Right atrium auricular region (tissue), 2 donors: ENCODE data around the gene MYO18A. TPM values are rescaled to one million over a fixed set of nuclear protein-coding genes. Genes with fewer than 3 reads are reported as not detected.

Experiments
- DNase-seq: peaks from one replicate; pipeline ENCODE4 v3.0.0-alpha.2; 2019; ENCODE audit warnings: low spot score
- H3K27ac ChIP-seq, 2 donors: fragments of 200-600 bp; sonication (generic); 1 replicate in 1 of 2; 2 replicates in 1 of 2; pipeline ENCODE4 v1.5.1; 2016 to 2019
- H3K27me3 ChIP-seq, 2 donors: fragments of 200-600 bp; sonication (generic); one replicate each; pipeline versions ENCODE4 v1.5.1 to v1.6.0; 2017 to 2019
- H3K36me3 ChIP-seq: fragments of 200-600 bp; sonication (generic); one replicate; pipeline ENCODE4 v1.5.1; 2016
- H3K4me1 ChIP-seq, 2 donors: fragments of 200-600 bp; sonication (generic); one replicate each; pipeline versions ENCODE4 v1.5.1 to v1.6.0; 2017 to 2019
- H3K4me3 ChIP-seq, 2 donors: fragments of 200-600 bp; sonication (generic); 1 replicate in 1 of 2; 2 replicates in 1 of 2; pipeline ENCODE4 v1.5.1; 2017 to 2019; ENCODE audit warnings: mild to moderate bottlenecking in 1 of 2, moderate library complexity in 1 of 2
- H3K9me3 ChIP-seq, 2 donors: fragments of 200-600 bp; sonication (generic); one replicate each; pipeline ENCODE4 v1.5.1; 2019
- total RNA-seq, 2 donors: library from RNA; depleted of rRNA; stranded (reverse); fragments of >200 nt; gene quantifications; one replicate each; pipeline ENCODE4 v1.1.0, GENCODE V29; 2016
- TF ChIP-seq, protein P1 (sequence below), 2 donors: fragments of 200-600 bp; sonication (generic); IDR thresholded peaks; one replicate each; pipeline ENCODE4 v1.5.1; 2019; ENCODE audit warnings: antibody characterized with exemption in 2 of 2

The MYO18A gene
- total RNA-seq, 2 donors from 2014 or later, result 159 to 219 TPM

GRCh38 chr17:29096094-29096493 is 84.1 kb downstream of the MYO18A start:
- no peak for DNase-seq
- Histone ChIP-seq H3K27ac (no peak overlapping the region), H3K9me3 (no peaks in the 10 kb centered on the region), H3K27me3 (no peaks in the 10 kb centered on the region), H3K4me1 (no peaks in the 10 kb centered on the region), H3K4me3 (no peak overlapping the region), H3K36me3 (peaks cover 100% of the 10 kb centered on the region)
- TF ChIP-seq, protein P1, sequence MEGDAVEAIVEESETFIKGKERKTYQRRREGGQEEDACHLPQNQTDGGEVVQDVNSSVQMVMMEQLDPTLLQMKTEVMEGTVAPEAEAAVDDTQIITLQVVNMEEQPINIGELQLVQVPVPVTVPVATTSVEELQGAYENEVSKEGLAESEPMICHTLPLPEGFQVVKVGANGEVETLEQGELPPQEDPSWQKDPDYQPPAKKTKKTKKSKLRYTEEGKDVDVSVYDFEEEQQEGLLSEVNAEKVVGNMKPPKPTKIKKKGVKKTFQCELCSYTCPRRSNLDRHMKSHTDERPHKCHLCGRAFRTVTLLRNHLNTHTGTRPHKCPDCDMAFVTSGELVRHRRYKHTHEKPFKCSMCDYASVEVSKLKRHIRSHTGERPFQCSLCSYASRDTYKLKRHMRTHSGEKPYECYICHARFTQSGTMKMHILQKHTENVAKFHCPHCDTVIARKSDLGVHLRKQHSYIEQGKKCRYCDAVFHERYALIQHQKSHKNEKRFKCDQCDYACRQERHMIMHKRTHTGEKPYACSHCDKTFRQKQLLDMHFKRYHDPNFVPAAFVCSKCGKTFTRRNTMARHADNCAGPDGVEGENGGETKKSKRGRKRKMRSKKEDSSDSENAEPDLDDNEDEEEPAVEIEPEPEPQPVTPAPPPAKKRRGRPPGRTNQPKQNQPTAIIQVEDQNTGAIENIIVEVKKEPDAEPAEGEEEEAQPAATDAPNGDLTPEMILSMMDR (IDR thresholded peaks at IDR 0.05), result no peak

DNA sequence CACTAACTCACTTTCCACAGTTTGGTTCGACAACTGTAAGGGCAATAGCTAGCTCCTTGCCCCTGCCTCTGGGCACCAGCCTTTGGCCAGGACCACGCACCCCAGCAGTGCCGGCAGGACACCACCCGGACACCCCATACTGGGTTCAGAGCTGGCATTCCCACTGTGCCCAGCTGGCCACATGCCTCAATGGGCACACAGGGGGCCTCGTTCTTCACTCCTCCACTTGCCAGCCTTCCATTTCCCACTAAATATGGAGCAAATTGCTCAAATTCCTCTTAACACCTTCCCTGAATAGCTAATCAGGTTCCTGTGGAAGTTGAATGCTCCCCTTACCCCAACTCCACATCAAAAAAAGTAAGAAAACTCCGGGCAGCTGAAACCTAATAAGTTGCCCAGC is 84.8 kb downstream of the MYO18A start:
- TF ChIP-seq, protein P1 (IDR thresholded peaks at IDR 0.05), result no peak
- Histone ChIP-seq H3K4me3 (no peak overlapping the region), H3K36me3 (peaks cover 100% of the 10 kb centered on the region), H3K27me3 (no peaks in the 10 kb centered on the region), H3K4me1 (no peaks in the 10 kb centered on the region), H3K27ac (no peak overlapping the region), H3K9me3 (no peaks in the 10 kb centered on the region)
- DNase-seq, result no peak

- Histone ChIP-seq H3K4me3 (no peak overlapping the region), H3K27me3 (no peaks in the 10 kb centered on the region), H3K9me3 (no peaks in the 10 kb centered on the region), H3K27ac (no peak overlapping the region), H3K4me1 (no peaks in the 10 kb centered on the region), H3K36me3 (peaks cover 100% of the 10 kb centered on the region)
- DNase-seq, result no peak
- TF ChIP-seq, protein P1 (IDR thresholded peaks at IDR 0.05), result no peak
Measured at GRCh38 chr17:29094101-29094708, 86.0 kb downstream of the MYO18A start.

- no peak overlapping the region for H3K27ac ChIP-seq
Measured at GRCh38 chr17:29093090-29093871, 86.9 kb downstream of the MYO18A start.

GRCh38 chr17:29091606-29092289 is 88.5 kb downstream of the MYO18A start:
- H3K27ac ChIP-seq, result no peak overlapping the region

More at GRCh38 chr17:29093090-29093871, 86.9 kb downstream of the MYO18A start:
- Histone ChIP-seq H3K36me3 (peaks cover 100% of the 10 kb centered on the region), H3K4me3 (no peak overlapping the region), H3K4me1 (no peaks in the 10 kb centered on the region), H3K27me3 (no peaks in the 10 kb centered on the region), H3K9me3 (no peaks in the 10 kb centered on the region)
- DNase-seq, result no peak
- TF ChIP-seq, protein P1 (IDR thresholded peaks at IDR 0.05), result no peak

More at GRCh38 chr17:29091606-29092289, 88.5 kb downstream of the MYO18A start:
- no peak for DNase-seq
- no peak overlapping the region for H3K4me3 ChIP-seq
- H3K27me3 ChIP-seq, result no peaks in the 10 kb centered on the region
- H3K9me3 ChIP-seq, result no peaks in the 10 kb centered on the region
- peaks cover 98% of the 10 kb centered on the region for H3K36me3 ChIP-seq
- H3K4me1 ChIP-seq, result no peaks in the 10 kb centered on the region
- TF ChIP-seq, protein P1 (IDR thresholded peaks at IDR 0.05), result no peak
